Gastroesophageal sphincter (tissue), 3 donors: Measurements from ENCODE around the gene ZIC1.

Experiments used
- CTCF ChIP-seq, 4 experiments: fragments of 200-600 bp in 2 of 4; fragments of 450-650 bp in 2 of 4; sonication (generic) in 1 of 4; IDR thresholded peaks; one replicate each; pipeline ENCODE4 v1.5.1; 2017 to 2019; ENCODE audit warnings: antibody characterized with exemption in 4 of 4, mild to moderate bottlenecking in 2 of 4, moderate library complexity in 2 of 4
- POLR2A ChIP-seq, 2 donors: fragments of 450-650 bp; IDR thresholded peaks; one replicate each; pipeline ENCODE4 v1.6.1; 2017; ENCODE audit warnings: antibody characterized with exemption in 2 of 2, mild to moderate bottlenecking in 2 of 2, moderate library complexity in 1 of 2

DNA sequence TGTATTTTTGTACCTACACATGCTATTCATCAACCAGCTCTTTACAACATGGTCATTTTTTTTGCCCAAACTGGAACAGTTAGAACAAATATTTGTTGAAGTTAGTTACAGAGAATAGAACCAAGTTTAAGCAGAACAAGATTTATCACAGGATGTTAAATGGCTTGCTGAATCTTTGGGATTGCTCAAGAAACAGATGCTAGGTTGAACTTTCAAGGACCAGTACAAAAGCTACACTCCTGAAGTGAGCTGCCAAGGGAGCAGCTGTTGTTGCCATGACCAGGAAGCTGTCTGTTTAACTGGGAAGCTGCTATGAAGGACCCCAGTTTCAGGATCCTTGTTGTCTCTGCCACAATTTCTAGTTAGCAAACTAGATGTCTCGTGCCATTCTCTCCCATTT is 53.7 kb downstream of the ZIC1 start:
- TF ChIP-seq CTCF (IDR thresholded peaks at IDR 0.05) (no peak), POLR2A (IDR thresholded peaks at IDR 0.05) (no peak)
